NCI-H2196 (cell line): ENCODE results near the gene BFAR.
"Not testable (repeated sequence)": the region's sequence is repeated elsewhere in the genome, so short reads cannot be mapped to it uniquely, and the experiment has no call there.

Experiments
- DNase-seq: peaks from one replicate; lab custom pipeline; 2025; ENCODE audit not compliant: unreplicated experiment; lab: John Stamatoyannopoulos, UW

BFAR gene

GRCh38 chr16:14685870-14686793 is 53.4 kb downstream of the BFAR start:
- not testable (repeated sequence) for DNase-seq

DNA sequence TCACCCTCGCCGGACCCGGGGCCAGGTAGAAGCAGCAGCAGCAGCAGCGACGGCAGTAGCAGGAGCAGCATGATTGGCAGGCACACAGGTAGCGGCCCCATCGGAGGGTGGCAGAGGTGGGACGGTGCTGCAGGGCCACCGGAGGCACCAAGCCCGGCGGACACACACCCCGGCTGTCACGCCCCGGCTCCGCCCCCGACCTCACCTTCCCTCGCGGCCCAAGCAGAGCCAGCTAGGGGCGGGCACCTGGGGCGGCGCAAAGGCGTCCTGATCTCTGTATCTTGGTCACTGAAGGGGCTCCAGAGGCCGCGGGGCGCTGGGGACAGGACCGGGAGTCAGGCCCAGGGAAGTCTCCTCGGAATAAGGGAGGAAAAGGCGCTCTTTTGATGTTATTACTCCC is 61.4 kb downstream of the BFAR start, which contains the start of gene PLA2G10:
PLA2G10 (minus strand) TSS at position 180 of the 400 bp plus-strand sequence; CDS start at position 101, 79 bp downstream.
- not testable (repeated sequence) for DNase-seq

- not testable (repeated sequence) for DNase-seq
Measured at GRCh38 chr16:14701859-14702258, 69.1 kb downstream of the BFAR start.

GRCh38 chr16:14702672-14703071 is 69.9 kb downstream of the BFAR start:
- not testable (repeated sequence) for DNase-seq

- DNase-seq: not testable (repeated sequence)
Measured at GRCh38 chr16:14703156-14704011, 70.6 kb downstream of the BFAR start, which contains the start of gene NPIPA3. Gene NPIPA3, plus strand, starts transcription at chr16:14703411. Its CDS starts 5,533 bp downstream, at chr16:14708944.
